ENCODE results near the gene ZC3H12A.
A peak's percentile ranks its signal among the peaks of the same experiment; 100 is the strongest.
"Not testable (repeated sequence)": the region's sequence is repeated elsewhere in the genome, so short reads cannot be mapped to it uniquely, and the experiment has no call there.

The ZC3H12A gene

GRCh38 chr1:37502791-37503190 is 28.4 kb downstream of the ZC3H12A start:
- not testable (repeated sequence) for DNase-seq

- no peak for DNase-seq
Observed at GRCh38 chr1:37506740-37507139, 32.4 kb downstream of the ZC3H12A start.

- DNase-seq: no peak
Observed at GRCh38 chr1:37509181-37509580, 34.8 kb downstream of the ZC3H12A start.

GRCh38 chr1:37513795-37514349 is 39.5 kb downstream of the ZC3H12A start:
- peak; percentile 47 for DNase-seq

GRCh38 chr1:37514350-37515184 is 40.2 kb downstream of the ZC3H12A start, which contains the start of gene MEAF6:
Gene MEAF6 (minus strand): TSS chr1:37514766. CDS start chr1:37514746, 20 bp downstream.
- peak; percentile 85 for DNase-seq

GRCh38 chr1:37515185-37516034 is 41.0 kb downstream of the ZC3H12A start:
- no peak for DNase-seq

GRCh38 chr1:37517569-37517968 is 43.2 kb downstream of the ZC3H12A start:
- DNase-seq: no peak

- not testable (repeated sequence) for DNase-seq
Observed at GRCh38 chr1:37518241-37518640, 43.9 kb downstream of the ZC3H12A start.

GRCh38 chr1:37518929-37519328 is 44.5 kb downstream of the ZC3H12A start:
- DNase-seq: not testable (repeated sequence)

GRCh38 chr1:37519613-37520012 is 45.2 kb downstream of the ZC3H12A start:
- no peak for DNase-seq

- not testable (repeated sequence) for DNase-seq
Observed at GRCh38 chr1:37529888-37530287, 55.5 kb downstream of the ZC3H12A start.

GRCh38 chr1:37532418-37533156 is 58.2 kb downstream of the ZC3H12A start:
- DNase-seq: not testable (repeated sequence)

GRCh38 chr1:37533317-37534093 is 59.1 kb downstream of the ZC3H12A start:
- no peak for DNase-seq

Measured in NCI-H1092 (cell line).